Activated T-cell treated with anti-CD3 and anti-CD28 coated beads, Interleukin-2, amount 50 U/mL, for 72 hours (primary cell): ENCODE measurements around the gene SOD2. TPM values are rescaled to one million over a fixed set of nuclear protein-coding genes. Genes with fewer than 3 reads are reported as not detected.
A peak's percentile ranks its signal among the peaks of the same experiment; 100 is the strongest.
"Not testable (repeated sequence)": the region's sequence is repeated elsewhere in the genome, so short reads cannot be mapped to it uniquely, and the experiment has no call there.

Source experiments
- ATAC-seq, 2 donors: fragments of 150-1000 bp; cut with Tn5 transposase; replicated peaks in 1 of 2; 2 replicates each; pipeline ENCODE4 v1.10.0; 2021; ENCODE audit warnings: moderate library complexity in 2 of 2, mild to moderate bottlenecking in 1 of 2
- DNase-seq, 2 donors: peaks; one replicate each; pipeline ENCODE4 v3.0.0; 2021 to 2022; ENCODE audit warnings: mixed read lengths in 1 of 2
- H3K27ac Mint-ChIP-seq: one replicate; pipeline ENCODE4 v1.8.0; 2022; ENCODE audit warnings: mild to moderate bottlenecking, moderate library complexity, mixed read lengths
- H3K27me3 Mint-ChIP-seq: one replicate; pipeline ENCODE4 v1.8.0; 2022; ENCODE audit warnings: low read depth, mixed read lengths
- H3K36me3 Mint-ChIP-seq, 2 donors: one replicate each; pipeline ENCODE4 v1.8.0; 2022; ENCODE audit warnings: mixed read lengths in 2 of 2, mild to moderate bottlenecking in 1 of 2; ENCODE audit not compliant: insufficient read depth in 2 of 2
- H3K4me1 Mint-ChIP-seq: one replicate; pipeline ENCODE4 v1.8.0; 2022; ENCODE audit warnings: low read depth, mixed read lengths
- H3K4me3 Mint-ChIP-seq, 2 donors: one replicate each; pipeline ENCODE4 v1.8.0; 2022; ENCODE audit warnings: mild to moderate bottlenecking in 2 of 2, mixed read lengths in 2 of 2, moderate library complexity in 2 of 2
- H3K9me3 Mint-ChIP-seq, 2 donors: one replicate each; pipeline ENCODE4 v1.8.0; 2022; ENCODE audit warnings: mixed read lengths in 2 of 2
- total RNA-seq, 2 donors: library from RNA; stranded (reverse); gene quantifications; one replicate each; pipeline ENCODE4 v1.2.3, GENCODE V29; 2022

The SOD2 gene
- total RNA-seq, 2 donors from 2014 or later, result 66.8 to 75.9 TPM

GRCh38 chr6:159726255-159726917 is 33.3 kb upstream of the SOD2 start:
- H3K27me3 Mint-ChIP-seq, result no peaks in the 10 kb centered on the region
- DNase-seq (no peak), ATAC-seq (no peak)
- H3K9me3 Mint-ChIP-seq, result no peaks in the 10 kb centered on the region
- peak overlapping the region; percentile 93 to 100 for H3K4me3 Mint-ChIP-seq
- peak overlapping the region; percentile 99 for H3K27ac Mint-ChIP-seq
- peaks cover 63% of the 10 kb centered on the region for H3K4me1 Mint-ChIP-seq
- H3K36me3 Mint-ChIP-seq, result peaks cover 12 to 21% of the 10 kb centered on the region in 2 donors

GRCh38 chr6:159725208-159725607 is 32.2 kb upstream of the SOD2 start:
- not testable (repeated sequence) for ATAC-seq, H3K9me3 Mint-ChIP-seq, H3K27me3 Mint-ChIP-seq, DNase-seq
- Mint-ChIP-seq H3K27ac (peak overlapping the region; percentile 83), H3K4me1 (peaks cover 51% of the 10 kb centered on the region), H3K36me3 (peaks cover 10 to 19% of the 10 kb centered on the region in 2 donors), H3K4me3 (peak overlapping the region in 1 of 2 donors; percentile 50)

GRCh38 chr6:159724778-159725177 is 31.7 kb upstream of the SOD2 start:
- peak overlapping the region; percentile 50 to 52 for H3K4me3 Mint-ChIP-seq

GRCh38 chr6:159723259-159723658 is 30.2 kb upstream of the SOD2 start:
- no peaks in the 10 kb centered on the region for H3K27me3 Mint-ChIP-seq
- ATAC-seq (no peak), DNase-seq (no peak)
- no peaks in the 10 kb centered on the region for H3K9me3 Mint-ChIP-seq
- H3K4me1 Mint-ChIP-seq, result peaks cover 32% of the 10 kb centered on the region
- peaks cover 6 to 11% of the 10 kb centered on the region in 2 donors for H3K36me3 Mint-ChIP-seq
- H3K27ac Mint-ChIP-seq, result no peak overlapping the region
- no peak overlapping the region for H3K4me3 Mint-ChIP-seq

More at GRCh38 chr6:159724778-159725177, 31.7 kb upstream of the SOD2 start:
- DNase-seq (no peak), ATAC-seq (no peak)
- Mint-ChIP-seq H3K36me3 (peaks cover 9 to 19% of the 10 kb centered on the region in 2 donors), H3K27ac (peak overlapping the region; percentile 83), H3K4me1 (peaks cover 47% of the 10 kb centered on the region), H3K27me3 (no peaks in the 10 kb centered on the region), H3K9me3 (no peaks in the 10 kb centered on the region)

- Mint-ChIP-seq H3K4me1 (peaks cover 31% of the 10 kb centered on the region), H3K9me3 (no peaks in the 10 kb centered on the region), H3K4me3 (no peak overlapping the region), H3K36me3 (peaks cover 6 to 10% of the 10 kb centered on the region in 2 donors), H3K27ac (no peak overlapping the region), H3K27me3 (no peaks in the 10 kb centered on the region)
- ATAC-seq, result no peak
- DNase-seq, result no peak
Measured at GRCh38 chr6:159722655-159723054, 29.6 kb upstream of the SOD2 start.

- H3K36me3 Mint-ChIP-seq, ATAC-seq, H3K27ac Mint-ChIP-seq, DNase-seq, H3K4me3 Mint-ChIP-seq, H3K9me3 Mint-ChIP-seq, H3K27me3 Mint-ChIP-seq: not testable (repeated sequence)
- H3K4me1 Mint-ChIP-seq, result peaks cover 31% of the 10 kb centered on the region
Measured at GRCh38 chr6:159721981-159722380, 28.9 kb upstream of the SOD2 start.

- no peaks in the 10 kb centered on the region for H3K27me3 Mint-ChIP-seq
- H3K36me3 Mint-ChIP-seq, result peaks cover 6 to 7% of the 10 kb centered on the region in 2 donors
- H3K27ac Mint-ChIP-seq, result no peak overlapping the region
- DNase-seq (peak; percentile 40 to 41), ATAC-seq (peak; percentile 45 to 62)
- H3K4me1 Mint-ChIP-seq, result peaks cover 24% of the 10 kb centered on the region
- H3K4me3 Mint-ChIP-seq, result no peak overlapping the region
- no peaks in the 10 kb centered on the region for H3K9me3 Mint-ChIP-seq
Measured at GRCh38 chr6:159720708-159721107, 27.7 kb upstream of the SOD2 start.

- Mint-ChIP-seq H3K4me1 (peaks cover 14% of the 10 kb centered on the region), H3K4me3 (no peak overlapping the region), H3K27ac (no peak overlapping the region), H3K36me3 (peaks cover 6 to 7% of the 10 kb centered on the region in 2 donors), H3K27me3 (no peaks in the 10 kb centered on the region), H3K9me3 (no peaks in the 10 kb centered on the region)
- no peak for DNase-seq
- no peak for ATAC-seq
Measured at GRCh38 chr6:159719287-159719686, 26.2 kb upstream of the SOD2 start.

GRCh38 chr6:159718634-159719033 is 25.6 kb upstream of the SOD2 start:
- ATAC-seq, result no peak
- Mint-ChIP-seq H3K4me3 (no peak overlapping the region), H3K4me1 (peaks cover 7% of the 10 kb centered on the region), H3K27ac (peak overlapping the region; percentile 60), H3K36me3 (peaks cover 4 to 6% of the 10 kb centered on the region in 2 donors), H3K27me3 (no peaks in the 10 kb centered on the region), H3K9me3 (no peaks in the 10 kb centered on the region)
- no peak for DNase-seq

GRCh38 chr6:159716247-159717096 is 23.4 kb upstream of the SOD2 start:
- no peak overlapping the region for H3K4me3 Mint-ChIP-seq
- H3K9me3 Mint-ChIP-seq, result no peaks in the 10 kb centered on the region
- ATAC-seq (peak in 1 of 2 donors; percentile 28), DNase-seq (no peak)
- no peak overlapping the region for H3K27ac Mint-ChIP-seq
- no peaks in the 10 kb centered on the region for H3K27me3 Mint-ChIP-seq
- H3K36me3 Mint-ChIP-seq, result no peaks in the 10 kb centered on the region
- no peaks in the 10 kb centered on the region for H3K4me1 Mint-ChIP-seq

GRCh38 chr6:159715605-159716004 is 22.6 kb upstream of the SOD2 start:
- Mint-ChIP-seq H3K36me3 (no peaks in the 10 kb centered on the region), H3K9me3 (no peaks in the 10 kb centered on the region), H3K4me3 (no peak overlapping the region), H3K27me3 (no peaks in the 10 kb centered on the region), H3K4me1 (no peaks in the 10 kb centered on the region), H3K27ac (no peak overlapping the region)
- DNase-seq (no peak), ATAC-seq (no peak)

GRCh38 chr6:159715166-159715565 is 22.1 kb upstream of the SOD2 start:
- Mint-ChIP-seq H3K27me3 (no peaks in the 10 kb centered on the region), H3K36me3 (no peaks in the 10 kb centered on the region), H3K27ac (no peak overlapping the region), H3K4me3 (no peak overlapping the region), H3K9me3 (no peaks in the 10 kb centered on the region), H3K4me1 (no peaks in the 10 kb centered on the region)
- no peak for DNase-seq
- no peak for ATAC-seq

GRCh38 chr6:159714404-159714803 is 21.4 kb upstream of the SOD2 start:
- Mint-ChIP-seq H3K27ac (no peak overlapping the region), H3K9me3 (no peaks in the 10 kb centered on the region), H3K36me3 (no peaks in the 10 kb centered on the region), H3K4me3 (no peak overlapping the region), H3K4me1 (no peaks in the 10 kb centered on the region), H3K27me3 (no peaks in the 10 kb centered on the region)
- ATAC-seq (no peak), DNase-seq (no peak)
